CD4-positive, alpha-beta T cell (primary cell): ENCODE results near the gene GSTA1. TPM values are rescaled to one million over a fixed set of nuclear protein-coding genes. Genes with fewer than 3 reads are reported as not detected.
"Not testable (repeated sequence)": the region's sequence is repeated elsewhere in the genome, so short reads cannot be mapped to it uniquely, and the experiment has no call there.

Source experiments
- ATAC-seq: fragments of 200-7000 bp; cut with Tn5 transposase; one replicate; pipeline ENCODE4 v1.10.0; 2022; ENCODE audit warnings: mild to moderate bottlenecking; ENCODE audit not compliant: poor library complexity
- CTCF ChIA-PET: fragments of 350-600 bp; sonication (Branson Sonifier 250); formaldehyde crosslinking; loops from one replicate; lab custom pipeline; 2021; ENCODE audit warnings: antibody characterized with exemption, inconsistent platforms; lab: Charles Lee
- POLR2A ChIA-PET: fragments of 350-600 bp; sonication (Branson Sonifier 250); formaldehyde crosslinking; loops from one replicate; lab custom pipeline; 2021; ENCODE audit warnings: antibody characterized with exemption, inconsistent platforms; lab: Charles Lee
- DNase-seq, 14 experiments: peaks; one replicate each; pipeline ENCODE4 v3.0.0-alpha.2; 2013 to 2020; ENCODE audit warnings: mixed read lengths in 2 of 14
- H3K27ac ChIP-seq, 2 donors: one replicate each; pipeline versions ENCODE4 v1.5.1 to v1.7.0; 2013; ENCODE audit warnings: low read length in 2 of 2, low read depth in 1 of 2, mild to moderate bottlenecking in 1 of 2
- H3K27me3 ChIP-seq, 2 experiments: 1 replicate in 1 of 2; 2 replicates in 1 of 2; pipeline versions ENCODE4 v1.6.1 to v1.7.0; 2013; ENCODE audit warnings: low read length in 2 of 2, control low read depth in 1 of 2, mild to moderate bottlenecking in 1 of 2, moderate library complexity in 1 of 2; ENCODE audit not compliant: insufficient read depth in 2 of 2, control insufficient read depth in 1 of 2
- H3K36me3 ChIP-seq: one replicate; pipeline ENCODE4 v1.6.1; 2013; ENCODE audit warnings: low read length, control low read depth; ENCODE audit not compliant: insufficient read depth
- H3K4me1 ChIP-seq: one replicate; pipeline ENCODE4 v1.6.1; 2013; ENCODE audit warnings: low read length, control low read depth; ENCODE audit not compliant: insufficient read depth
- H3K4me3 ChIP-seq: one replicate; pipeline ENCODE4 v1.5.1; 2013; ENCODE audit warnings: mild to moderate bottlenecking, low read length, moderate library complexity
- H3K9me3 ChIP-seq, 2 experiments: 1 replicate in 1 of 2; 2 replicates in 1 of 2; pipeline versions ENCODE4 v1.6.1 to v1.7.0; 2013; ENCODE audit warnings: low read length in 2 of 2, mild to moderate bottlenecking in 2 of 2, control low read depth in 1 of 2, moderate library complexity in 1 of 2; ENCODE audit not compliant: control insufficient read depth in 1 of 2, insufficient read depth in 1 of 2
- H3K27ac Mint-ChIP-seq: one replicate; pipeline ENCODE4 v1.8.0; 2020; ENCODE audit warnings: mixed read lengths
- H3K27me3 Mint-ChIP-seq: one replicate; pipeline ENCODE4 v1.8.0; 2021; ENCODE audit warnings: mixed read lengths
- H3K36me3 Mint-ChIP-seq: one replicate; pipeline ENCODE4 v1.8.0; 2021; ENCODE audit warnings: low read depth, mixed read lengths
- H3K4me1 Mint-ChIP-seq: one replicate; pipeline ENCODE4 v1.8.0; 2021; ENCODE audit warnings: low read depth, mixed read lengths
- H3K4me3 Mint-ChIP-seq: one replicate; pipeline ENCODE4 v1.8.0; 2020; ENCODE audit warnings: mild to moderate bottlenecking, mixed read lengths
- H3K9me3 Mint-ChIP-seq: one replicate; pipeline ENCODE4 v1.8.0; 2020; ENCODE audit warnings: mixed read lengths
- intact Hi-C, 2 experiments: fragments of 100-400 bp; cut with DNase I in 1 of 2; cut with micrococcal nuclease in 1 of 2; formaldehyde crosslinking; loops; one replicate each; pipeline versions ENCODE4 v1.15.1 to v1.9.0; 2023 to 2025; cut with DNase I, micrococcal nuclease
- polyA plus RNA-seq, 2 donors: library from polyadenylated mRNA; unstranded; fragments of 120-200 nt; gene quantifications; one replicate each; pipeline ENCODE4 v1.2.1, GENCODE V29; 2013
- total RNA-seq, 174 experiments: library from RNA in 2 of 174; stranded (reverse) in 2 of 174; gene quantifications; one replicate each; pipeline ENCODE4 v1.2.3 and lab custom pipeline; 2021 to 2026
- TF ChIP-seq, protein P1 (sequence below): fragments of 200-600 bp; IDR thresholded peaks from one replicate; pipeline ENCODE4 v1.8.0; 2022; ENCODE audit warnings: antibody characterized with exemption, mild to moderate bottlenecking

The GSTA1 gene
- total RNA-seq: not detected
- polyA plus RNA-seq (2013, experiment 1 of 2): not detected
- not detected for polyA plus RNA-seq (2013, experiment 2 of 2)
- total RNA-seq (lab: John Stamatoyannopoulos, UW): 0 to 0.04 (median 0) reads per million in 172 experiments

DNA sequence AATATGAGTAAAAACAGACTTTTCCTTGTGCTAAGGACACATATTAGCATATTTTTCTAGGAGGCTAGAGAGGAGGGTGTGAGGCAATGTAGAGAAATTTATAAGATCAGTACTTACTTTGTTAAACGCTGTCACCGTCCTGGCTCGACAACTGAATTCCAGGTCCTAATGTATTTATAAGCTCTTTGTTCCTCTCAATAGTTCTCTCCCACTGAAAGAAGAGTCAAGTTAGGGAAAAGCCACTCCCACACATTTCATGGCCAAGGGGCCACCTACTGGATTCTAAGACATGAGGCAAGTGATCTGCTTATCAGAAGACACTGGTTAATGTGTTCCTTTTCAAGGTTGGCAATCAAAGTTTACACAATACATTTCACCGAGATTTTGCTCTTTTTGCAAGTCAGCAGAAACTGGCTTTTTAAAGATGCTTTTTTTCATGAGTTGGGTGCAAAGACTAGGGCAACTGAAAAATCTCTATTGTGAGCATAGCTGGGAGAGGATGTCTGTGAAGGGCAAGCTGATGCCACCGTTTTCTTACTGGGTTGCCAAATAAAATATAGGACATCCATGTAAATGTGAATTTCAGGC lies at the start of gene GSTA1:
TSS of gene GSTA1 (minus strand) at position 149 of the 588 bp plus-strand sequence. CDS start 4,549 bp downstream, outside the sequence.
- H3K4me3 ChIP-seq, ATAC-seq, H3K4me3 Mint-ChIP-seq, H3K9me3 ChIP-seq, intact Hi-C loops, H3K27ac ChIP-seq, DNase-seq, H3K9me3 Mint-ChIP-seq, H3K27me3 ChIP-seq, H3K36me3 ChIP-seq, POLR2A ChIA-PET, H3K27ac Mint-ChIP-seq, CTCF ChIA-PET, H3K36me3 Mint-ChIP-seq, H3K4me1 Mint-ChIP-seq, H3K4me1 ChIP-seq: not testable (repeated sequence)
- peaks cover 58% of the 10 kb centered on the region for H3K27me3 Mint-ChIP-seq

DNA sequence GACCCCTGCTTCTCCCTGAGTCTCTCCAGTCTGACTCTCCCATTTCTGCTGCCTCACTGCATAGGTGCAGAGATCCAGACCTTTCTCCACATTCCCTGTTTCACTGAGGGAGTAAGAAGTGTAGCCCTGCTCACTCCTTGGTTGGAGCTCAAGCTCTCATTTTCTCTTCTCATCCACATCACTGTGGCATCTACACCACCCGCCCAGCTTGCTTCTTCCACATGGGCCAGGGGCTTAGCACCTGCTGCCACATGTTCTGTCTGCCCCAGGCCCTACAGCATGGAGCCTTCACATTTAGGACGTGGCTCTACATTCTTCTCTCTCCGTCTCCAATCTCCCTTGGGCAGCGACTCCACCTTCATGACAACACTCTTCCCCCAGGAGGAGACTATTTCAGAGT lies 45.5 kb upstream of the GSTA1 start:
- peaks cover 0 to 3% of the 10 kb centered on the region in 2 experiments for H3K27me3 ChIP-seq
- Mint-ChIP-seq H3K27ac (no peak overlapping the region), H3K9me3 (no peaks in the 10 kb centered on the region), H3K4me3 (no peak overlapping the region), H3K4me1 (no peaks in the 10 kb centered on the region), H3K27me3 (peaks cover 24% of the 10 kb centered on the region), H3K36me3 (no peaks in the 10 kb centered on the region)
- no peak overlapping the region for H3K27ac ChIP-seq
- H3K36me3 ChIP-seq: no peaks in the 10 kb centered on the region
- ChIA-PET CTCF (no interaction called here), POLR2A (no interaction called here)
- ATAC-seq (no peak), DNase-seq (no peak)
- no peak overlapping the region for H3K4me3 ChIP-seq
- H3K4me1 ChIP-seq: no peaks in the 10 kb centered on the region
- intact Hi-C loops: no loop called here
- no peaks in the 10 kb centered on the region for H3K9me3 ChIP-seq
- TF ChIP-seq, protein P1, sequence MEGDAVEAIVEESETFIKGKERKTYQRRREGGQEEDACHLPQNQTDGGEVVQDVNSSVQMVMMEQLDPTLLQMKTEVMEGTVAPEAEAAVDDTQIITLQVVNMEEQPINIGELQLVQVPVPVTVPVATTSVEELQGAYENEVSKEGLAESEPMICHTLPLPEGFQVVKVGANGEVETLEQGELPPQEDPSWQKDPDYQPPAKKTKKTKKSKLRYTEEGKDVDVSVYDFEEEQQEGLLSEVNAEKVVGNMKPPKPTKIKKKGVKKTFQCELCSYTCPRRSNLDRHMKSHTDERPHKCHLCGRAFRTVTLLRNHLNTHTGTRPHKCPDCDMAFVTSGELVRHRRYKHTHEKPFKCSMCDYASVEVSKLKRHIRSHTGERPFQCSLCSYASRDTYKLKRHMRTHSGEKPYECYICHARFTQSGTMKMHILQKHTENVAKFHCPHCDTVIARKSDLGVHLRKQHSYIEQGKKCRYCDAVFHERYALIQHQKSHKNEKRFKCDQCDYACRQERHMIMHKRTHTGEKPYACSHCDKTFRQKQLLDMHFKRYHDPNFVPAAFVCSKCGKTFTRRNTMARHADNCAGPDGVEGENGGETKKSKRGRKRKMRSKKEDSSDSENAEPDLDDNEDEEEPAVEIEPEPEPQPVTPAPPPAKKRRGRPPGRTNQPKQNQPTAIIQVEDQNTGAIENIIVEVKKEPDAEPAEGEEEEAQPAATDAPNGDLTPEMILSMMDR: no peak

DNA sequence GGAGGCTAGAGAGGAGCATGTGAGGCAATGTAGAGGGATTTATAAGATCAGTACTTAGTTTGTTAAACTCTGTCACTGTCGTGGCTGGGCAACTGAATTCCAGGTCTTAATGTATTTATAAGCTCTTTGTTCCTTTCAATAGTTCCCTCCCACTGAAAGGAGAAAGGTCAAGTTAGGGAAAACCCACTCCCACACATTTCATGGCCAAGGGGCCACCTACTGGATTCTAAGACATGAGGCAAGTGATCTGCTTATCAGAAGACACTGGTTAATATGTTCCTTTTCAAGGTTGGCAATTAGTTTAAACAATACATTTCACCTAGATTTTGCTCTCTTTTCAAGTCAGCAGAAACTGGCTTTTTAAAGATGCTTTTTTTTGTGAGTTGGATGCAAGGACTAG lies 42.4 kb upstream of the GSTA1 start:
- Mint-ChIP-seq H3K27ac (no peak overlapping the region), H3K9me3 (no peaks in the 10 kb centered on the region), H3K27me3 (peaks cover 11% of the 10 kb centered on the region), H3K4me1 (no peaks in the 10 kb centered on the region), H3K4me3 (no peak overlapping the region), H3K36me3 (no peaks in the 10 kb centered on the region)
- DNase-seq (no peak), ATAC-seq (no peak)
- Histone ChIP-seq H3K9me3 (no peaks in the 10 kb centered on the region), H3K4me1 (no peaks in the 10 kb centered on the region), H3K27ac (no peak overlapping the region), H3K4me3 (no peak overlapping the region), H3K36me3 (no peaks in the 10 kb centered on the region), H3K27me3 (peaks cover 0 to 3% of the 10 kb centered on the region in 2 experiments)
- TF ChIP-seq, protein P1: no peak
- intact Hi-C loops: no loop called here
- CTCF ChIA-PET: no interaction called here
- POLR2A ChIA-PET: no interaction called here

DNA sequence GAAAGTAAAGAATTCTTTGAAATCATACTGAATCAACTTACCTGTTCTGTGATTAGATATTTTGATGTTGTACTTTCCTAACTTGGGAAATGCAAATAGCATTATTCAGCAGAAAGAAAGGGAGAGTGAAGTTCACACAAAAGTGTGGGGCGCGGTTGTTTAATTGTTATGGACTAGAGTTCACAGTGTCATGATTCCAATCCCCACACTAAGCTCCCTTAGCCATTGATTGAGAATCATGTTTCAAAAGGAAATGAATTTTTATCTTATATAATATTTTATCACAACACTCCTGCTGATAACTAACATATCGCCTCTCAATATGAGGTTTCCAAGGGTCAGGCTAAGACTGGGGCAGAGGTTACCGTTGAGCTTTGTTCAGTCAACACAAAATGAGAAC lies 40.0 kb upstream of the GSTA1 start:
- H3K4me1 Mint-ChIP-seq: no peaks in the 10 kb centered on the region
- DNase-seq: no peak
- no peaks in the 10 kb centered on the region for H3K9me3 Mint-ChIP-seq
- H3K27ac Mint-ChIP-seq: no peak overlapping the region
- ChIA-PET POLR2A (no interaction called here), CTCF (no interaction called here)
- ATAC-seq: no peak
- TF ChIP-seq, protein P1: no peak
- intact Hi-C loops: no loop called here
- Histone ChIP-seq H3K36me3 (no peaks in the 10 kb centered on the region), H3K27me3 (peaks cover 3% of the 10 kb centered on the region in 2 experiments), H3K27ac (no peak overlapping the region), H3K4me3 (no peak overlapping the region), H3K4me1 (peaks cover 6% of the 10 kb centered on the region), H3K9me3 (no peaks in the 10 kb centered on the region)
- no peaks in the 10 kb centered on the region for H3K36me3 Mint-ChIP-seq
- H3K4me3 Mint-ChIP-seq: no peak overlapping the region
- H3K27me3 Mint-ChIP-seq: peaks cover 22% of the 10 kb centered on the region
